Keratinocyte (primary cell): Measurements from ENCODE around the gene NEK2. TPM values are rescaled to one million over a fixed set of nuclear protein-coding genes. Genes with fewer than 3 reads are reported as not detected.
A peak's percentile ranks its signal among the peaks of the same experiment; 100 is the strongest.

Experiments
- DNase-seq: peaks from one replicate; pipeline ENCODE4 v3.0.0-alpha.2; 2011; ENCODE audit warnings: low read depth, missing footprints, low spot score
- FAIRE-seq: peaks from 2 replicates; lab custom pipeline; 2011; peaks lifted over from hg19 to GRCh38; lab: Jason Lieb, UNC
- H2AFZ ChIP-seq: 2 replicates; pipeline ENCODE4 v1.6.0; 2012; ENCODE audit warnings: low read length, control low read depth, inconsistent platforms; ENCODE audit not compliant: control insufficient read depth
- H3K27ac ChIP-seq: 2 replicates; pipeline ENCODE4 v1.5.1; 2011; ENCODE audit warnings: low read length; ENCODE audit not compliant: control insufficient read depth, insufficient read depth
- H3K27me3 ChIP-seq: 3 replicates; pipeline ENCODE4 v1.6.0; 2011; ENCODE audit warnings: low read length; ENCODE audit not compliant: control insufficient read depth, insufficient read depth; ENCODE audit errors: extremely low read depth
- H3K36me3 ChIP-seq, 2 experiments: 2 replicates in 1 of 2; 3 replicates in 1 of 2; pipeline ENCODE4 v1.5.1; 2011; ENCODE audit warnings: low read length in 2 of 2, mild to moderate bottlenecking in 1 of 2; ENCODE audit not compliant: control insufficient read depth in 2 of 2, insufficient read depth in 2 of 2; ENCODE audit errors: extremely low read depth in 1 of 2
- H3K4me1 ChIP-seq: 3 replicates; pipeline ENCODE4 v1.5.1; 2011; ENCODE audit warnings: low read length; ENCODE audit not compliant: control insufficient read depth, insufficient read depth; ENCODE audit errors: extremely low read depth
- H3K4me2 ChIP-seq: 3 replicates; pipeline ENCODE4 v1.6.0; 2011; ENCODE audit warnings: low read depth, low read length; ENCODE audit not compliant: control insufficient read depth, insufficient read depth; ENCODE audit errors: extremely low read depth
- H3K4me3 ChIP-seq, 3 experiments: fragments of 200-600 bp in 1 of 3; sonication (generic) in 1 of 3; 2 replicates in 2 of 3; 3 replicates in 1 of 3; pipeline ENCODE4 v1.5.1; 2011 to 2016; ENCODE audit warnings: low read length in 3 of 3, mild to moderate bottlenecking in 3 of 3, control low read depth in 2 of 3, inconsistent platforms in 1 of 3, low read depth in 1 of 3, mixed read lengths in 1 of 3, mixed run types in 1 of 3, moderate library complexity in 1 of 3; ENCODE audit not compliant: control insufficient read depth in 2 of 3, insufficient read depth in 2 of 3; ENCODE audit errors: extremely low read depth in 1 of 3
- H3K79me2 ChIP-seq: 2 replicates; pipeline ENCODE4 v1.6.0; 2012; ENCODE audit warnings: low read length; ENCODE audit not compliant: control insufficient read depth, insufficient read depth
- H3K9ac ChIP-seq: 3 replicates; pipeline ENCODE4 v1.6.0; 2011; ENCODE audit warnings: low read length; ENCODE audit not compliant: control insufficient read depth, insufficient read depth; ENCODE audit errors: extremely low read depth
- H3K9me1 ChIP-seq: 3 replicates; pipeline ENCODE4 v1.6.0; 2011; ENCODE audit warnings: low read length; ENCODE audit not compliant: control insufficient read depth, insufficient read depth; ENCODE audit errors: extremely low read depth
- H3K9me3 ChIP-seq: 2 replicates; pipeline ENCODE4 v1.5.1; 2012; ENCODE audit warnings: low read depth, low read length; ENCODE audit not compliant: control insufficient read depth
- H4K20me1 ChIP-seq: 3 replicates; pipeline ENCODE4 v1.6.0; 2011; ENCODE audit warnings: low read length; ENCODE audit not compliant: control insufficient read depth, insufficient read depth; ENCODE audit errors: extremely low read depth
- CTCF ChIP-seq, 3 experiments: IDR thresholded peaks in 1 of 3; conservative IDR thresholded peaks in 1 of 3; optimal IDR thresholded peaks in 1 of 3; 2 replicates in 2 of 3; 3 replicates in 1 of 3; pipeline versions ENCODE3 to v1.5.1; 2011; ENCODE audit warnings: low read length in 3 of 3, mild to moderate bottlenecking in 3 of 3, moderate library complexity in 2 of 3, control low read depth in 1 of 3, inconsistent platforms in 1 of 3; ENCODE audit not compliant: insufficient read depth in 2 of 3; ENCODE audit errors: extremely low read depth in 1 of 3
- EZH2 ChIP-seq: IDR thresholded peaks from one replicate; pipeline ENCODE4 v1.6.1; 2012; ENCODE audit warnings: inconsistent platforms, mild to moderate bottlenecking, low read length, moderate library complexity
- dilution Hi-C: fragments of 300-500 bp; cut with MboI; formaldehyde crosslinking; loops from one replicate; pipeline ENCODE4 v1.7.0; 2020; ENCODE audit warnings: low sequenced_read_pairs; ENCODE audit not compliant: extremely low pct_ligation_motif_present
- polyA plus RNA-seq, 5 experiments: library from polyadenylated mRNA; depleted of rRNA in 3 of 5; stranded (reverse) in 3 of 5; stranded (forward) in 1 of 5; unstranded in 1 of 5; fragments of >200 nt; gene quantifications; 1 replicate in 1 of 5; 2 replicates in 3 of 5; 3 replicates in 1 of 5; pipeline versions ENCODE4 v1.2.1 to v1.2.3, GENCODE V29; 2011 to 2012; ENCODE audit warnings: missing spikeins in 2 of 5, low read depth in 1 of 5, low replicate concordance in 1 of 5

The NEK2 gene
- polyA plus RNA-seq, 1 donor (not counting 4 experiments of a cell fraction or from before 2014, with no cell fraction given): 10.8 TPM

- no peaks in the 10 kb centered on the region for H3K9me1 ChIP-seq
- DNase-seq: no peak
- dilution Hi-C loops: no loop called here
- no peaks in the 10 kb centered on the region for H3K9me3 ChIP-seq
- H2AFZ ChIP-seq: no peak overlapping the region
- H3K79me2 ChIP-seq: no peaks in the 10 kb centered on the region
- no peaks in the 10 kb centered on the region for H4K20me1 ChIP-seq
- H3K4me3 ChIP-seq: no peak overlapping the region
- no peak overlapping the region for H3K27ac ChIP-seq
- no peak for FAIRE-seq
- no peaks in the 10 kb centered on the region for H3K27me3 ChIP-seq
- no peak overlapping the region for H3K9ac ChIP-seq
- no peaks in the 10 kb centered on the region for H3K36me3 ChIP-seq
- peaks cover 20% of the 10 kb centered on the region for H3K4me1 ChIP-seq
- H3K4me2 ChIP-seq: no peak overlapping the region
- TF ChIP-seq EZH2 (no peak), CTCF (optimal IDR thresholded peaks at IDR 0.05 in 1 of 3, IDR thresholded peaks at IDR 0.05 in 1 of 3, conservative IDR thresholded peaks at IDR 0.05 in 1 of 3; ENCODE audit: extremely low read depth in 1 of 3, insufficient read depth in 2 of 3, low read length in 3 of 3) (peak in 2 of 3 experiments; percentile 23 to 49)
Measured at GRCh38 chr1:211648980-211649934, 26.2 kb downstream of the NEK2 start.

- TF ChIP-seq EZH2 (no peak), CTCF (optimal IDR thresholded peaks at IDR 0.05 in 1 of 3, IDR thresholded peaks at IDR 0.05 in 1 of 3, conservative IDR thresholded peaks at IDR 0.05 in 1 of 3; ENCODE audit: extremely low read depth in 1 of 3, insufficient read depth in 2 of 3, low read length in 3 of 3) (no peak)
- no peaks in the 10 kb centered on the region for H4K20me1 ChIP-seq
- FAIRE-seq: no peak
- no peaks in the 10 kb centered on the region for H3K9me3 ChIP-seq
- peak overlapping the region; percentile 28 for H3K27ac ChIP-seq
- peaks cover 12% of the 10 kb centered on the region for H3K4me1 ChIP-seq
- H3K9me1 ChIP-seq: no peaks in the 10 kb centered on the region
- H3K27me3 ChIP-seq: no peaks in the 10 kb centered on the region
- dilution Hi-C loops: no loop called here
- H3K36me3 ChIP-seq: no peaks in the 10 kb centered on the region
- no peak overlapping the region for H3K4me2 ChIP-seq
- no peak for DNase-seq
- no peaks in the 10 kb centered on the region for H3K79me2 ChIP-seq
- no peak overlapping the region for H3K9ac ChIP-seq
- no peak overlapping the region for H3K4me3 ChIP-seq
- no peak overlapping the region for H2AFZ ChIP-seq
Measured at GRCh38 chr1:211648336-211648735, 27.1 kb downstream of the NEK2 start.
